ENCODE results near the gene SNAI3.
A peak's percentile ranks its signal among the peaks of the same experiment; 100 is the strongest.

Gene SNAI3

GRCh38 chr16:88691924-88692560 is 5.7 kb upstream of the SNAI3 start:
- Mint-ChIP-seq H3K4me1 (ENCODE audit: low read depth) (peaks cover 36% of the 10 kb centered on the region), H3K27ac (peak overlapping the region; percentile 58), H3K36me3 (no peaks in the 10 kb centered on the region), H3K4me3 (peak overlapping the region; percentile 51), H3K9me3 (ENCODE audit: low read depth) (no peaks in the 10 kb centered on the region), H3K27me3 (no peaks in the 10 kb centered on the region)

- H3K36me3 Mint-ChIP-seq: no peaks in the 10 kb centered on the region
- no peaks in the 10 kb centered on the region for H3K27me3 Mint-ChIP-seq
- peak overlapping the region; percentile 20 for H3K4me3 Mint-ChIP-seq
- no peak overlapping the region for H3K27ac Mint-ChIP-seq
- H3K9me3 Mint-ChIP-seq (ENCODE audit: low read depth): no peaks in the 10 kb centered on the region
- H3K4me1 Mint-ChIP-seq (ENCODE audit: low read depth): peaks cover 36% of the 10 kb centered on the region
Measured at GRCh38 chr16:88691129-88691813, 5.0 kb upstream of the SNAI3 start.

DNA sequence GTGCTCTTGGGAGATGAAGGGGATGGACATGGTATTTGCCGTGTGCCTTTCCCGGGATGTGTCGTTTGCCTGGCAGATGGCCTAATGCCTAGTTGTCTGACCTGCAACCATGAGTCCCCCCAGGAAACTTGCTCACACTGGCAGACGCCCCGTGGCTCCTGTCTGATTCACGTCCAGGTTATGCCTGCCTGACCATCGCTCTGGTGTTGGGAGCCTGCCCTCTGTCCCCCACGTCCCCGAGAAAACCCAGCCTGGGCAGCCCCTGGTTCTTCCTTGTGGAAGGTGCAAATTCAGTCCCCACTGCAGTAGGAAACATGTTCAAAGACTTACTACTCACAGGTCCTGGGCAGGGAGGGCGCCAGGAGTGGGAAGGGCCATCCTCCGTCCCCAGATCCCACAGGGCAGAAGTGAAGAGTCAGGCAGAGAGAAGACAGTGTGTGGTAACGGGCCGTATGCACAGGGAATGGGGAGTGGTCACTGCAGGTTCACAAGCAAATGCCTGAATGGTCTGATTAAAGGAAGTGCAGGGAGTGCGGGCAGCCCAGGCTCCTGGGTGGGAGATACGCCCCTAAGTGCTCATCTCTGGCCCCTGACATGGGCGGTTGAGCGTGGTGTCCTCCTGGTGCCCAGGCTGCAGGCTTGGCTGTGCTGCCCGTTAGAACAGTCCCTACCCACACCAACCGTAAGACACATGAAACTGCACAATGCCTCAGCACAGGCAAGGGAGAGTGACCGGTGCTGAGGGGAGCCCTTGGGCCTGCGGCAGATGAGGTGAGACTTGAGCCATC is 4.2 kb upstream of the SNAI3 start:
- Mint-ChIP-seq H3K27ac (no peak overlapping the region), H3K4me3 (peak overlapping the region; percentile 20), H3K9me3 (ENCODE audit: low read depth) (no peaks in the 10 kb centered on the region), H3K4me1 (ENCODE audit: low read depth) (peaks cover 36% of the 10 kb centered on the region), H3K36me3 (no peaks in the 10 kb centered on the region), H3K27me3 (no peaks in the 10 kb centered on the region)

GRCh38 chr16:88688013-88688778 is 1.9 kb upstream of the SNAI3 start:
- Mint-ChIP-seq H3K27ac (no peak overlapping the region), H3K4me1 (ENCODE audit: low read depth) (peaks cover 51% of the 10 kb centered on the region), H3K9me3 (ENCODE audit: low read depth) (no peaks in the 10 kb centered on the region), H3K27me3 (no peaks in the 10 kb centered on the region), H3K36me3 (no peaks in the 10 kb centered on the region), H3K4me3 (no peak overlapping the region)

- H3K27me3 Mint-ChIP-seq: no peaks in the 10 kb centered on the region
- H3K4me3 Mint-ChIP-seq: no peak overlapping the region
- H3K27ac Mint-ChIP-seq: no peak overlapping the region
- peaks cover 48% of the 10 kb centered on the region for H3K4me1 Mint-ChIP-seq (ENCODE audit: low read depth)
- H3K36me3 Mint-ChIP-seq: no peaks in the 10 kb centered on the region
- H3K9me3 Mint-ChIP-seq (ENCODE audit: low read depth): no peaks in the 10 kb centered on the region
Measured at GRCh38 chr16:88687676-88688012, 1.3 kb upstream of the SNAI3 start.

- Mint-ChIP-seq H3K4me1 (ENCODE audit: low read depth) (peaks cover 48% of the 10 kb centered on the region), H3K4me3 (peak overlapping the region; percentile 17), H3K9me3 (ENCODE audit: low read depth) (no peaks in the 10 kb centered on the region)
Measured at GRCh38 chr16:88687254-88687576, 908 bp upstream of the SNAI3 start.

GRCh38 chr16:88686062-88686438 is 257 bp downstream of the SNAI3 start:
- Mint-ChIP-seq H3K4me3 (peak overlapping the region; percentile 75), H3K9me3 (ENCODE audit: low read depth) (no peaks in the 10 kb centered on the region), H3K36me3 (no peaks in the 10 kb centered on the region), H3K27me3 (no peaks in the 10 kb centered on the region), H3K4me1 (ENCODE audit: low read depth) (peaks cover 51% of the 10 kb centered on the region), H3K27ac (no peak overlapping the region)

More at GRCh38 chr16:88687254-88687576, 908 bp upstream of the SNAI3 start:
- Mint-ChIP-seq H3K36me3 (no peaks in the 10 kb centered on the region), H3K27ac (no peak overlapping the region), H3K27me3 (no peaks in the 10 kb centered on the region)

- H3K4me1 Mint-ChIP-seq (ENCODE audit: low read depth): peaks cover 47% of the 10 kb centered on the region
- peak overlapping the region; percentile 75 for H3K4me3 Mint-ChIP-seq
- no peaks in the 10 kb centered on the region for H3K27me3 Mint-ChIP-seq
- H3K9me3 Mint-ChIP-seq (ENCODE audit: low read depth): no peaks in the 10 kb centered on the region
- H3K36me3 Mint-ChIP-seq: no peaks in the 10 kb centered on the region
- peak overlapping the region; percentile 28 for H3K27ac Mint-ChIP-seq
Measured at GRCh38 chr16:88685156-88686061, 898 bp downstream of the SNAI3 start.

- Mint-ChIP-seq H3K27ac (peak overlapping the region; percentile 10), H3K9me3 (ENCODE audit: low read depth) (no peaks in the 10 kb centered on the region), H3K27me3 (no peaks in the 10 kb centered on the region), H3K36me3 (no peaks in the 10 kb centered on the region), H3K4me1 (ENCODE audit: low read depth) (peaks cover 41% of the 10 kb centered on the region), H3K4me3 (peak overlapping the region; percentile 75)
Measured at GRCh38 chr16:88684569-88685155, 1.6 kb downstream of the SNAI3 start.

- peak overlapping the region; percentile 95 for H3K27ac Mint-ChIP-seq
- peak overlapping the region; percentile 73 for H3K4me3 Mint-ChIP-seq
- H3K27me3 Mint-ChIP-seq: no peaks in the 10 kb centered on the region
- no peaks in the 10 kb centered on the region for H3K9me3 Mint-ChIP-seq (ENCODE audit: low read depth)
- no peaks in the 10 kb centered on the region for H3K36me3 Mint-ChIP-seq
- H3K4me1 Mint-ChIP-seq (ENCODE audit: low read depth): peaks cover 38% of the 10 kb centered on the region
Measured at GRCh38 chr16:88681709-88682451, 4.4 kb downstream of the SNAI3 start.

DNA sequence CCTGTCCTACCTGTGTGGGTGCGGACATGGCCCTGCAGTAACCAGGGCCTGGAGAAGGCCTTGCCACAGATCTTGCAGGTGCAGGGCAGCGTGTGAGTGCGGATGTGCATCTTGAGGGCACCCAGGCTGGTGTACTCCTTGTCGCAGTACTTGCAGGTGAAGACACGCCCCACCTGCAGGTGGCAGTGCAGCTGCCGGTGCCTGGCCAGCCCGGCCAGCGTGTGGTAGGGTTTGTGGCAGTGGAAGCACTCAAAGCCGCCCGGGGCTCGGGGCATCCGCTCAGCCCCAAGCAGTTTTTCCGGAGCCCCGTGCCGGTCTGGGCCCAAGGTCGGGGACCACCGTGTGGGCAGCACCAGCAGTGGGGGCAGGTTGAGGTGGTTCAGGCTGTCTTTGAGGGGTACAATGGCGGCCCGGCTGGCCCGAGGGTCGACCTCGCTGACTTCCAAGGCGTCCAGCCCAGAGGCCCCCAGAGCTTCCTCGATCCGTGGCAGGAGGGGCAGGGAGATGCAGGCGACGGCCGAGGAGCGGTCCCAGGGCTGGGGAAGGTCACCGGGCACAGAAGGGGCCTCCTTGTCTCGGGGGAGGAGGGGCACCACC is 5.1 kb downstream of the SNAI3 start:
- peak overlapping the region; percentile 95 for H3K27ac Mint-ChIP-seq
- H3K4me1 Mint-ChIP-seq (ENCODE audit: low read depth): peaks cover 38% of the 10 kb centered on the region
- H3K4me3 Mint-ChIP-seq: peak overlapping the region; percentile 73
- H3K27me3 Mint-ChIP-seq: no peaks in the 10 kb centered on the region
- no peaks in the 10 kb centered on the region for H3K9me3 Mint-ChIP-seq (ENCODE audit: low read depth)
- no peaks in the 10 kb centered on the region for H3K36me3 Mint-ChIP-seq

- no peaks in the 10 kb centered on the region for H3K36me3 Mint-ChIP-seq
- H3K27ac Mint-ChIP-seq: peak overlapping the region; percentile 95
- H3K27me3 Mint-ChIP-seq: no peaks in the 10 kb centered on the region
- H3K9me3 Mint-ChIP-seq (ENCODE audit: low read depth): no peaks in the 10 kb centered on the region
- peaks cover 38% of the 10 kb centered on the region for H3K4me1 Mint-ChIP-seq (ENCODE audit: low read depth)
- no peak overlapping the region for H3K4me3 Mint-ChIP-seq
Measured at GRCh38 chr16:88680554-88681083, 5.7 kb downstream of the SNAI3 start.
